CD14-positive monocyte (primary cell): Measurements from ENCODE around the gene RHEB. TPM values are rescaled to one million over a fixed set of nuclear protein-coding genes. Genes with fewer than 3 reads are reported as not detected.
A peak's percentile ranks its signal among the peaks of the same experiment; 100 is the strongest.

ENCODE experiments used
- DNase-seq, 3 donors: peaks; one replicate each; pipeline ENCODE4 v3.0.0-alpha.2; 2011 to 2022
- H2AFZ ChIP-seq: 2 replicates; pipeline ENCODE4 v1.6.0; 2012; ENCODE audit warnings: mild to moderate bottlenecking, low read depth, low read length, inconsistent platforms; ENCODE audit not compliant: insufficient read depth, poor library complexity, severe bottlenecking
- H3K27ac ChIP-seq, 2 donors: 1 replicate in 1 of 2; 2 replicates in 1 of 2; pipeline ENCODE4 v1.5.1; 2012 to 2013; ENCODE audit warnings: low read length in 2 of 2, control low read depth in 1 of 2, inconsistent platforms in 1 of 2, low read depth in 1 of 2, mild to moderate bottlenecking in 1 of 2
- H3K27me3 ChIP-seq, 2 donors: one replicate each; pipeline versions ENCODE4 v1.6.0 to v1.6.1; 2011 to 2013; ENCODE audit warnings: low read length in 2 of 2; ENCODE audit not compliant: control insufficient read depth in 2 of 2, insufficient read depth in 2 of 2
- H3K36me3 ChIP-seq, 2 donors: replicated peaks in 1 of 2; 1 replicate in 1 of 2; 2 replicates in 1 of 2; pipeline versions ENCODE4 v1.5.1 to v1.6.1; 2012 to 2013; ENCODE audit warnings: low read length in 2 of 2, control low read depth in 1 of 2, inconsistent platforms in 1 of 2, mild to moderate bottlenecking in 1 of 2; ENCODE audit not compliant: insufficient read depth in 2 of 2, control insufficient read depth in 1 of 2
- H3K4me1 ChIP-seq, 2 donors: 1 replicate in 1 of 2; 2 replicates in 1 of 2; pipeline versions ENCODE4 v1.5.1 to v1.6.1; 2012 to 2013; ENCODE audit warnings: low read length in 2 of 2, control low read depth in 1 of 2, inconsistent platforms in 1 of 2, mild to moderate bottlenecking in 1 of 2, moderate library complexity in 1 of 2; ENCODE audit not compliant: insufficient read depth in 2 of 2, control insufficient read depth in 1 of 2
- H3K4me2 ChIP-seq: replicated peaks from 2 replicates; pipeline ENCODE3; 2012; ENCODE audit warnings: low read length, moderate library complexity, mild to moderate bottlenecking; ENCODE audit not compliant: poor library complexity, severe bottlenecking; ENCODE audit errors: extremely low read depth
- H3K4me3 ChIP-seq, 3 experiments: fragments of 200-600 bp in 1 of 3; sonication (generic) in 1 of 3; replicated peaks in 1 of 3; 1 replicate in 2 of 3; 2 replicates in 1 of 3; pipeline ENCODE4 v1.5.1; 2011 to 2013; ENCODE audit warnings: low read length in 3 of 3, mild to moderate bottlenecking in 3 of 3, control low read depth in 2 of 3, low read depth in 2 of 3, inconsistent platforms in 1 of 3, moderate library complexity in 1 of 3
- H3K79me2 ChIP-seq: 2 replicates; pipeline ENCODE4 v1.6.0; 2012; ENCODE audit warnings: mild to moderate bottlenecking, control low read depth, inconsistent platforms, low read length, moderate library complexity; ENCODE audit not compliant: insufficient read depth
- H3K9ac ChIP-seq: 2 replicates; pipeline ENCODE4 v1.6.0; 2017; ENCODE audit warnings: low read length, mild to moderate bottlenecking; ENCODE audit not compliant: insufficient read depth, poor library complexity, severe bottlenecking
- H3K9me3 ChIP-seq, 2 donors: replicated peaks in 1 of 2; 1 replicate in 1 of 2; 2 replicates in 1 of 2; pipeline versions ENCODE4 v1.5.1 to v1.6.1; 2012 to 2013; ENCODE audit warnings: low read length in 2 of 2, control low read depth in 1 of 2; ENCODE audit not compliant: control insufficient read depth in 1 of 2, insufficient read depth in 1 of 2
- H4K20me1 ChIP-seq: 2 replicates; pipeline ENCODE4 v1.6.0; 2012; ENCODE audit warnings: mild to moderate bottlenecking, low read length, control low read depth, moderate library complexity; ENCODE audit not compliant: insufficient read depth
- H3K27ac Mint-ChIP-seq, 7 donors: one replicate each; pipeline ENCODE4 v1.8.0; 2020; ENCODE audit warnings: mild to moderate bottlenecking in 7 of 7, mixed read lengths in 7 of 7, moderate library complexity in 6 of 7, inconsistent platforms in 2 of 7
- H3K27me3 Mint-ChIP-seq, 3 donors: one replicate each; pipeline ENCODE4 v1.8.0; 2021 to 2022; ENCODE audit warnings: low read depth in 3 of 3, mild to moderate bottlenecking in 3 of 3, mixed read lengths in 3 of 3, moderate library complexity in 3 of 3, inconsistent platforms in 1 of 3
- H3K36me3 Mint-ChIP-seq, 2 donors: one replicate each; pipeline ENCODE4 v1.8.0; 2020; ENCODE audit warnings: mixed read lengths in 2 of 2, inconsistent platforms in 1 of 2, mild to moderate bottlenecking in 1 of 2
- H3K4me1 Mint-ChIP-seq: one replicate; pipeline ENCODE4 v1.8.0; 2020; ENCODE audit warnings: mild to moderate bottlenecking, mixed read lengths
- H3K4me3 Mint-ChIP-seq, 2 donors: one replicate each; pipeline ENCODE4 v1.8.0; 2020; ENCODE audit warnings: mild to moderate bottlenecking in 2 of 2, mixed read lengths in 2 of 2, moderate library complexity in 1 of 2
- H3K9me3 Mint-ChIP-seq, 7 donors: one replicate each; pipeline ENCODE4 v1.8.0; 2020 to 2022; ENCODE audit warnings: mixed read lengths in 7 of 7, mild to moderate bottlenecking in 6 of 7, moderate library complexity in 6 of 7, inconsistent platforms in 2 of 7
- WGBS: methylation state at CpG from one replicate; pipeline ENCODE4 v1.1.5; 2013; ENCODE audit warnings: missing lambda C conversion rate; ENCODE audit not compliant: insufficient coverage; 5-methylcytosine and 5-hydroxymethylcytosine counted together
- intact Hi-C, 2 donors: fragments of 100-400 bp; cut with micrococcal nuclease; formaldehyde crosslinking; loops; one replicate each; pipeline versions ENCODE4 v1.15.0 to v1.15.1; 2023
- polyA plus RNA-seq, 3 donors: library from polyadenylated mRNA; depleted of rRNA in 1 of 3; unstranded in 2 of 3; stranded (reverse) in 1 of 3; fragments of 300-500 nt in 2 of 3; fragments of >200 nt in 1 of 3; fragmentation: Illumina TruSeq in 2 of 3; gene quantifications; 1 replicate in 2 of 3; 2 replicates in 1 of 3; pipeline ENCODE4 v1.2.3, GENCODE V29; 2012 to 2021
- TF ChIP-seq, protein P1 (sequence below): fragments of 200-600 bp; IDR thresholded peaks from one replicate; pipeline ENCODE4 v1.8.0; 2022; ENCODE audit warnings: antibody characterized with exemption, mild to moderate bottlenecking

The RHEB gene
- polyA plus RNA-seq, 3 donors = 20.4 to 96.1 (median 95.8) TPM

DNA sequence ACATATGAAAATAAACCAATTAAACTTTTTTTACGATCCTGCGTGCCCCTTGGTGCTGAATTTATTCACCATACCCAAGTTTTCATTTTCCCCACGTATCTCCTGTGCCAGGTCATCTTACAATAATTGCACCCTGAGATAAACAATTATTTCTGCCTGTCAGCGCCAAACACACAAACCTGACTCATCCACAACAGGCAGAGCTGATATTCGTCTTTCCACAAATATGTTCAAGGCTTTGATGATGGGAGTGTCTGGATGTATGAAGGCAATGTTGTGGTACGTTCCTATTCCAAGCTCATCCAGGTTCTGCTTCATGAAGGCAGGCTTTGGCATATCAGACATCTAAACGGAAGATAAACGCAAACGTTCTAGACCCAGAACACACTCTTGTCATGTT, 45.8 kb upstream of the RHEB start:
- Mint-ChIP-seq H3K36me3 (peaks cover 68 to 85% of the 10 kb centered on the region in 2 donors), H3K27ac (no peak overlapping the region), H3K4me3 (no peak overlapping the region), H3K9me3 (no peaks in the 10 kb centered on the region), H3K4me1 (no peaks in the 10 kb centered on the region), H3K27me3 (no peaks in the 10 kb centered on the region)
- H4K20me1 ChIP-seq = peaks cover 13% of the 10 kb centered on the region
- H3K9me3 ChIP-seq = no peaks in the 10 kb centered on the region
- H3K4me2 ChIP-seq = no peak overlapping the region
- peaks cover 74 to 97% of the 10 kb centered on the region in 2 donors for H3K36me3 ChIP-seq
- no peak overlapping the region for H3K4me3 ChIP-seq
- TF ChIP-seq, protein P1, sequence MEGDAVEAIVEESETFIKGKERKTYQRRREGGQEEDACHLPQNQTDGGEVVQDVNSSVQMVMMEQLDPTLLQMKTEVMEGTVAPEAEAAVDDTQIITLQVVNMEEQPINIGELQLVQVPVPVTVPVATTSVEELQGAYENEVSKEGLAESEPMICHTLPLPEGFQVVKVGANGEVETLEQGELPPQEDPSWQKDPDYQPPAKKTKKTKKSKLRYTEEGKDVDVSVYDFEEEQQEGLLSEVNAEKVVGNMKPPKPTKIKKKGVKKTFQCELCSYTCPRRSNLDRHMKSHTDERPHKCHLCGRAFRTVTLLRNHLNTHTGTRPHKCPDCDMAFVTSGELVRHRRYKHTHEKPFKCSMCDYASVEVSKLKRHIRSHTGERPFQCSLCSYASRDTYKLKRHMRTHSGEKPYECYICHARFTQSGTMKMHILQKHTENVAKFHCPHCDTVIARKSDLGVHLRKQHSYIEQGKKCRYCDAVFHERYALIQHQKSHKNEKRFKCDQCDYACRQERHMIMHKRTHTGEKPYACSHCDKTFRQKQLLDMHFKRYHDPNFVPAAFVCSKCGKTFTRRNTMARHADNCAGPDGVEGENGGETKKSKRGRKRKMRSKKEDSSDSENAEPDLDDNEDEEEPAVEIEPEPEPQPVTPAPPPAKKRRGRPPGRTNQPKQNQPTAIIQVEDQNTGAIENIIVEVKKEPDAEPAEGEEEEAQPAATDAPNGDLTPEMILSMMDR = no peak
- H3K79me2 ChIP-seq = no peaks in the 10 kb centered on the region
- no peak for DNase-seq
- 100% methylated on average over 2 of the region's 9 CpGs for WGBS
- intact Hi-C loops = no loop called here
- no peak overlapping the region for H2AFZ ChIP-seq
- no peak overlapping the region for H3K27ac ChIP-seq
- no peaks in the 10 kb centered on the region for H3K4me1 ChIP-seq
- H3K27me3 ChIP-seq = no peaks in the 10 kb centered on the region
- no peak overlapping the region for H3K9ac ChIP-seq

DNA sequence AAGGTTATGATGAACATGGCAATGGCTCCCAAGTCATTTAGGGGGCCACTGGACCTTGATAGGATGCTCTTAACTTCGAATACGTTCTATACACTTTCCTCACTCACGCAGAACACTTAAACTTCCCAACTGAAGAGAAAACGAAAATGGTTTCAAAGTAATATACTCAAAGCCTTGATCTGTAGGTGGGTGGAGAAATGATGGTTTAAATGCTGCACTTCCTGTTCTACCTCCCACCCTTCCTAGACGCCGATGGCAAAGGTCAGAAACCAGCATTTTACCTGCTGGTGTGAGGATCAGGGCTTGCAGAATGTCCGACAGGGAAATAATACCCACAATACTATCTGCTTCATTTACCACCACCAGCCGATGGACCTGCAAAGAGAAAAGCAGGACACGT, 40.5 kb upstream of the RHEB start:
- Histone ChIP-seq H3K9me3 (no peaks in the 10 kb centered on the region), H4K20me1 (peaks cover 3% of the 10 kb centered on the region), H3K79me2 (no peaks in the 10 kb centered on the region), H3K4me3 (no peak overlapping the region), H3K4me2 (no peak overlapping the region), H3K9ac (no peak overlapping the region), H3K27me3 (no peaks in the 10 kb centered on the region), H2AFZ (no peak overlapping the region), H3K36me3 (peaks cover 74 to 95% of the 10 kb centered on the region in 2 donors), H3K4me1 (no peaks in the 10 kb centered on the region), H3K27ac (no peak overlapping the region)
- DNase-seq = no peak
- Mint-ChIP-seq H3K27me3 (no peaks in the 10 kb centered on the region), H3K4me1 (no peaks in the 10 kb centered on the region), H3K36me3 (peaks cover 80 to 99% of the 10 kb centered on the region in 2 donors), H3K4me3 (no peak overlapping the region), H3K27ac (peak overlapping the region in 1 of 7 donors; percentile 7), H3K9me3 (no peaks in the 10 kb centered on the region)
- WGBS = no CpG with 5 or more reads among the region's 9 CpGs
- TF ChIP-seq, protein P1 = no peak
- intact Hi-C loops = no loop called here
